ENCODE data around the gene CLCN1.
A peak's percentile ranks its signal among the peaks of the same experiment; 100 is the strongest.

CLCN1 gene

DNA sequence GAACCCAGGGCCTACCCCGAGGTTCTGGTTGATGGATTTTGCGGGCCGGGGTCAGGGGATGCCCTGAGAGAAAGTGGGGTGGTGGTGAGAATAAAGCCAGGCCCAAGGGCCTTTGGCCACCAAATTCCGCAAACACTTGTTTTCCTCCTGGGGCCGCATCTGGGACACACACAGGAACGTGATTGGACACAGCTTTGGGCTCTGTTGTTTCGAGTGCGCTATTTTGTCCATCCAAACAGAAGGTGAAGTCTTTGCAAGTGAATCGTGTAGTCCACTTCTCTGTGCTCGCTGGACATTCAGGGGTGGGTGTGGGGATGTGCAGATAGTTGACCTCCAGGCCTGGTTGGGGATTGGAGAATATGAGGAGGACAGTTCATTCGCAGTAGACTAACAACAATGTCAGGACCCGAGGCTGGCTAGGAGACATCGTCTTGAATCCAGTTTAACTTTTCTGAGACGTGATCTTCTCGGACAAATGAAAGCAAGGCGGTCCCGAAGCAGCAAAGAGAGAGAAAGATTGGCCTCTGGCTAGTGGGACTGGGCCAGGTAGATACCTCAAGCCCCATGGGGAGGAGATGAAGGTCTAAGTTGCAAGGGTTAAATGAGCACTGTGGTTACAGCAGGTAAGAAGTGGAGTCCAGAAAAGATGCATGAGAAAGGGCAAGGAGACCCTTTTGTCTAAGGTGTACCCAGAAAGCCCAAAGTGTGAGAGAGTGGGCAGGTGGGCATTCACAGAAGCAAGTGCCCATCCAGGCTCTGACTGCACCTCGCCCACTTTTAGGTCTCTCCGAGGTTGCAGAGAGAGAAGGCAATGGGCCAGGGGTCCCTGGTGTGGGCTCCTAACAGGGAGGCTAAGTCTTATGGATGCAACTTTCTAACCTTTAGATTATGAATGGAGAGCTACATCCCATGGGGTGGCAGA is 47.4 kb downstream of the CLCN1 start:
- no peak for DNase-seq (ENCODE audit: low spot score)

DNA sequence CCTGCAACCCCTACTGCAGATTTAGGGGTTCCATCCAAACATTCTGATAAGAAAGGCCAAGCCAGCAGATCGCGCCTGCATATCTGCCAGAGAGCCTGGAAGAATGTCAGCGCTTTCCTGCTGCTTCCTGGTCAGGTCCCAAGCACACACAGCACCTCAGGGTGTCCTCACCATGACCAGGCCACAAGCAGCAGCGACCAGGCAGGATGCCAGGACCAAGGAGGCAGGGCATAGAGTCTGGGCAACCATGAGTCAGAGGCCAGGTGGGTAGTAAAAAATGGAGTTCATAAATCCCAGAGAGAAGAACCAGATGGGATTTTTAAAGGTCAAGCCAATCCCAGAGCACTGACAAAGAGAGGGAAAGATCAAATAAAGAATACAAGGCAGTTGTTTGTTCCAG is 52.1 kb downstream of the CLCN1 start:
- DNase-seq (ENCODE audit: low spot score), result no peak

DNA sequence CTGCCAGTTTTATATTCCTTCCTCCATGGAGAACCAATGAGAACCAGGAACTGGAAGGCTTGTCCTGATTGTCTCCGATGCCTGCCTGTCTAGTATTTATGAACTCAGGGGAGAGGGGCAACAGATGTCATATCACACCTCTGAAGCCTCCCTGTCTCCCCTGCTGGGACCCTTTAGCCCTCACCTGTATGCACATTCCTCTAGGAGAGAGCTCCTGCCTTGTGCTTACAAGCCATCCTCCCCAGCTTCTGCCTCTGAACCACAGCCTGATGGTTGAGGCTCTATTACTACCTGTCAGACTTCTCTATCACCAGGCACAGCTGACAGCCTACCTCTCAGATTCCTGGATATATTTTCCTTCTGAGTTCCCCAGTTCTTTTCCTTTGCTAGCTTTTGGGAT is 52.5 kb downstream of the CLCN1 start:
- DNase-seq (ENCODE audit: low spot score), result no peak

DNA sequence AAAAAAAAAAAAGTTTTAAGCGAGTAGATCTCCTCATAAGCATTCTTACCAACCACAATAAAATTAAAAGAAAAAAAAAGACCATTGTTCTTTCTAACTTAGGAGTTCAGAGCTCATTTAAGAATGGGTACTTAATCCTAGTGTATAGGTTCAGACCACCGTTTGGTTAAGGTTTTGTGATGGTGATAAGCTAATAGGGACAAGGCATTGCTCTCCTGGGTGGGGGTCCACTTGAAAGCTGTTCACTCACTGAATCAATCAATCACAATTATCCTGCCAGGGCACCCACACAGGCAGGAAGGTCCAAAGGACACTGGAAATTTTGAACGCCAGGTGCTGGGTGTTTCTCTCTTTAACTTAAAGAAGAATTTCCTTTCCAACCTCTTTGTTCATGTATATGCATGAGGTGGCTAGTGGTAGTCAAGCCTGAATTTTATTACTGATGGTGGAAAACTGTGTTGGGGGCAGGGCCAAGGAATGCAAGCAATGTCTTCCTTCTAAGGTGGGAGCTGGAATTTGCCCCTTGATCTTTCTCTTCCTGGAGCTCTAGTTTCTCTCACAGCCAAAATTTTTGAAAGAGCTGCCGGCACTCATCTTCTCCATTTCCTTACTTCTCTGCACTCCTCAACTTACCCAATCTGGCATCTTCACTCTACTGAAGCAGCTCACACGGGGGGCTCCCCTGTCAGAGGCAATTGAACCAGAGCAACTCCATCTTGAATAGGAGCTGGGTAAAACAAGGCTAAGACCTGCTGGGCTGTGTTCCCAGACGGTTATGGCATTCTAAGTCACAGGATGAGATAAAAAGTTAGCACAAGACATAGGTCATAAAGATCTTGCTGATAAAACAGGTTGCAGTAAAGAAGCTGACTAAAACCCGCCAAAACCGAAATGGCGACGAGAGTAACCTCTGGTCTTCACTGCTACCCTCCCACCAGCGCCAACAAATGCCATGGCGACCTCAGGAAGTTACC is 54.1 kb downstream of the CLCN1 start:
- no peak for DNase-seq (ENCODE audit: low spot score)

DNA sequence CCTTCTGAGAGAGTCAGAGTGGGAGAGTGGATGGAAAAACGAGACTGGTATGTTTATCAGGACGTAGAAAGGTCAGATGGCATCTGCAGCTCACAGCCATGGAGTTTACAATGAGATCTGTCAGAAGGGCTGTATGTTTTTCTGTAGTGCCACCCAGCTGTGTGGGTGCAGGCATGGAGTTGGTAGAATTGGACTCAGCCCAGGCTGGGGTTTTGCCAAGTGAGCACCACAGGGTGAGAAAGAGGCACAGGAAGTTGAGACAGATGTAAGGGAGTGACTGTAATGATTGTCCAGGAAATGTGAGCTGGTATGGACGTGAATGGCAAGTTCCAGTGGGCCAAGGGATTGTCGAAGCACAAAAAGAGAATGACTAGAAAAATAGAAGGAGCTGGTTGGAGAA is 56.2 kb downstream of the CLCN1 start:
- peak; percentile 61 for DNase-seq (ENCODE audit: low spot score)

DNA sequence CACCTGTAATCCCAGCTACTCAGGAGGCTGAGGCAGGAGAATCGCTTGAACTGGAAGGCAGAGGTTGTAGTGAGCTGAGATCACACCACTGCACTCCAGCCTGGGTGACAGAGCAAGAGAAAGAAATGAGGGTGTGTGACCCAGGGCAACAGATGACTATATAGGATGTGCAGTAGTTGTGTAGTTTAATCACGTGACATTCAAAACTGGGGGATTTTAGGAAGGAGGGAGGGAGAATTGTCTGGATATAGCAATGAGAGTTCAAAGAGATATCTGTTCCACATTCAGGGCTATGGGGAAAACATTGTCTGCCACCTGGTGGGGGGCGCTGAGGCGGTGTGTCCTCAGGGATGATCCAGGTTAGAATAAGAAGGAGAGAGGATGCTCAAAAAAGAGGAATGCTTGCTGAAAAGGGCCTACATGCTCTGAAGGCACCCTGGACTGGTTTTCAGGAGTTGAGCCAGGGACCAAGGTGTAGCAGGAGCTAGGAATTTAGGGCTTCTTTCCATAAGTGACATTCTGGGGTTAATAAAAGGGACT is 57.4 kb downstream of the CLCN1 start:
- DNase-seq (ENCODE audit: low spot score), result no peak

DNA sequence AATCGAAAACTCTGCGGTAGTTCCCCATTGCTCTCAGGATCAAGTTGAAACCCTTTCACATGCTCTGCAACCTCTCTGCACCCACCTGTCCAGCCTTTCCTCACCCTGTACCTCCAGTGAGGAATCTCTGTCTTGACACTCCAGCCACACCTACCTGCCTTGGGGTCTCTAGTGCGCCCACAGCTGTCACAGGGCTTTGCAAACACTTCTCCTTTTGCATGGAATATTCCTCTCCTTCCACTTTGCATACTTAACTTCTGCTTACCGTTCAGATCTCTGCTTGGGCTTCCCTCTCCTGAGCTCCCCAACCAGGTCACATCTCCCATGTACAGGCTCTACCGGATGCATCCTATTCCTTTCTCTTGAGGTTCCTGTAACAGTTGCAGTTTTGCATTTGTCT is 58.6 kb downstream of the CLCN1 start:
- no peak for DNase-seq (ENCODE audit: low spot score)

DNA sequence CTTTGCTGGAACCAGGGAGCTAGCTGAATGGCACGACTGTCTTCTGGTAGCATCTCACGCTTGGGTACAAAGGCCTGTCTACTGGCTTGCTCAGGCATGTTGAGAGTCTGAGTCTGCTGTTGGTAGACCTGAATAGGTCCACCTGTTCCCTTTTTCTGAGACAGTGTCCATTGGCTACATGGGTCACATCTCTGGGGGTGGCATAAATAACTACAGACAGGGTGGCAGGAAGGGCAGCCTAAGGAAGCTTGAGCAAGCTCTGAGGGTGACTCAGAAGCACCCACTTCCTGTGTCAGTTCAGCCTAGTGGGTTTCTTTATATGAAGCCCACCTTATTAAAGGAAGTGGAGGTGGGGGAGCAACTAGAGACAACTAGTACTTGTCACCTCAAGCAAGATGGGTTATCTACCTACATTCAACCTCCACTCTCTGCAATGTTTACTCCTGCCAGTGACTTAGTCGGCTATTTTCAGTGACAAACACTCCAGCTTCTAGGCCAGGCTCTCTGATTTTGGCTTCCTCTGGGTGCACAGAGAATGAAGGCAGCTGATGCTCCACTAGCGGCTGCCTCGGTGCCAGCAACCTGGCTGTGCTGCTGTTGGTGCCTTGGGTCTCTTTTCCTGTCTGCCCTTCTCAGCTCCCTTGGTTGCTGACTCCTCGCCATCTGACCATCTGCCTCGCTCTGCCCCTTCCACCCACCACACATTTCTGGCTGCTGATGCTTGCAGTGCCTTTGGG is 59.6 kb downstream of the CLCN1 start:
- DNase-seq (ENCODE audit: low spot score), result peak; percentile 53

DNA sequence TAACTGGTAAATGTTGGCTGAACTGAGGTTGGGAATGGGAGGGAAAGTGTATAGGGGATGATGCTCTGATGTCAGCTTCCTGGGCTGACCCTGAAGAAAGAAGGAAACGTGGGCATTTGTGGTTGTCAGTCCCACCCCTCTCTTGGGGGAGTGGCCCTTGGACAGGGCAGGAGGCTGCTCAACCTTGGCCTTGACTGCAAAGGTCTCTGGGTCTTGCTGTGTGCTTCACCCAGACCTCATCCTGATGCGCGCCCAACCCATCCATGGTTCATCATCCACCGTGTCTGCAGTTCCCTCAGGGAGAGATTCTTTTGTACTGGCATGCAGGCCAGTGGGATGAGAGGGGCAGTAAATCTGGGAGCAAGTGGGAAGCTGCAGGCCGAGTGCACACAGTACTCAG is 60.5 kb downstream of the CLCN1 start:
- no peak for DNase-seq (ENCODE audit: low spot score)

DNA sequence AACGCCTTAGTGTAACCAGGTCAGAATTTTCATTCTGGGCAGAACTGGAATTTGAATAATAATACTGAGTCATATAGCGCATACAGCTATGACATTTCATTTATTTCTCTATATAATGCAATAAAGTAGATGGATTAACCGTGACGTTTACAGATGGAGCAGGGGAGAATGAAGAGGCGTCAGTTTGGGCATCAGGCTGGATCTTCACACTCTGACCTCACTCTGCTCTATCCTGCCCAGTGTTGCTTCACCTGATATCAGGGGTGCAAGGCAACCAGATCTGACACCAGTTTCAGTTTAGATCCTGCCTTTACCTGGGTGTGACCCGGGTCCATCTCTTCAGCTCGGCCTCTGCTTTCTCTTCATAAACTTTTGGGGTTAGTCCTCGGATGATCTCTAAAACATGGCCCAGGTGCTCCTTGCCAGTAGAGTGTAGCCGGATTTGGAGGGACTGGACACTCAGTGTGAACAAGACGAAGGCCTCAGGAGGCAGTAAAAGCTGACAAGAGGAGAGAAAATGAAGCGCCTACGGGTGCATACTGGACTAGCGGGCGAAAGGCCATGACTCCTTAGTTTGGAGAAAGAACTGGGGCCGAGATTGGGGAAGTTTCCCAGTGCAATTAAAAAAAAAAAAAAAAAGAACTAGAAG is 63.8 kb downstream of the CLCN1 start:
- DNase-seq (ENCODE audit: low spot score), result no peak

DNA sequence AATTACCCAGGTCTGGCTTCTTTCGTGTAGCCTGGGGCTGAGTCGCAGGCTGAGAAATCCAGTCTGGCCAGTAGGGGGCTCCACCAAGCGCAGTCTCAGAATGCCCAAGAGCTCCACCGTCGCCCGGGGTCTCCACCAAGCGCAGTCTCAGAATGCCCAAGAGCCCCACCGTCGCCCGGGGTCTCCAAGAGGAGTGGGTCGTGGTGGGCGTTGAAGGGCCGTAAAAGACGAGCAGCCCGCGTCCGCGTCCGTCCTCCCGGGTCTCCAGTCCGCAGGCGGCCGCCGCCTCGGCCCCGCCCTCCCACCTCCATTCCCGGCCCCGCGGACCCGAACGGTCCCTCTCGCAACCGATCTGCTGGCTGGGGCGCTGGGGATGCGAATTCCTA is 64.3 kb downstream of the CLCN1 start:
- DNase-seq (ENCODE audit: low spot score), result peak; percentile 88

DNA sequence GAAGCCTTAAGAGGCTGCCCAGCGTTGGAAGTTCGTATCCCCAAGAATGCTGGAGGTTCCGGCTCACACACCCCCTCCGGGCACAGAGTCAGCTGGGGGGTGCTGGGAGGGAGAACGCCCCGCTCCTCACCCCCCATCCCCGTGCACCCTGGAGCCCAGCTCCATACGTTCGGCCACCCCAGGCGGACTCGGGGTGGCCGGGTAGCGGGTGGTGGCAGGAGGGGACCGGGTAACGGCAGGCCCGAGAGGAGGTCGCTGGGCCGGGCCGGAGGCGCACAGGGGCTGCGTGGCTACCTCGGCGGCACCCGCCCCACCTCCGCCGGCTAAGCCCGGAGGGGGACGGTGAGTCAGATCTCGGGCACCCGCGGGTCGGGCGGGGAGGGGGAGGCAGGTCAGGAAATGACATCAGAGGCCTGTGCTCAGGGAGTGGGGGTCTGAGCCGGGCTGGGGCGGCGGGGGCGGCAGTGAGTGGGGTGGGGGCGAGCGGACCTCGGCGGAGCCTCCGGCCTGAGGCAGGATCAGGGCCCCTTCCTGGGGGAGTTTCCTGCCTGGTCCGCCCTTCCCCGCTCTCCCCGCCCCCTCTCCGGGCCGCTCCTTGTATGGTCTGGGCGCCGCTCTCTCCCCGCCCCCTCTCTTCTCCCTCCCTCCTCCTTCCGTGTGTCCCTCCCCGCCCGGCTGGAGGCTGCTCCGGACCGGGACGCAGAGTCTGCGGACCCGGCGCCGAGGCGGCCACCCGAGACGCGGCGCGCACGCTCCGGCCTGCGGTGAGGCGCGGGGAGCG is 64.9 kb downstream of the CLCN1 start, which contains the start of gene ZYX:
ZYX (plus strand) TSS at position 700 of the 781 bp plus-strand sequence. CDS start 227 bp downstream, outside the sequence.
- peak; percentile 91 for DNase-seq (ENCODE audit: low spot score)

DNA sequence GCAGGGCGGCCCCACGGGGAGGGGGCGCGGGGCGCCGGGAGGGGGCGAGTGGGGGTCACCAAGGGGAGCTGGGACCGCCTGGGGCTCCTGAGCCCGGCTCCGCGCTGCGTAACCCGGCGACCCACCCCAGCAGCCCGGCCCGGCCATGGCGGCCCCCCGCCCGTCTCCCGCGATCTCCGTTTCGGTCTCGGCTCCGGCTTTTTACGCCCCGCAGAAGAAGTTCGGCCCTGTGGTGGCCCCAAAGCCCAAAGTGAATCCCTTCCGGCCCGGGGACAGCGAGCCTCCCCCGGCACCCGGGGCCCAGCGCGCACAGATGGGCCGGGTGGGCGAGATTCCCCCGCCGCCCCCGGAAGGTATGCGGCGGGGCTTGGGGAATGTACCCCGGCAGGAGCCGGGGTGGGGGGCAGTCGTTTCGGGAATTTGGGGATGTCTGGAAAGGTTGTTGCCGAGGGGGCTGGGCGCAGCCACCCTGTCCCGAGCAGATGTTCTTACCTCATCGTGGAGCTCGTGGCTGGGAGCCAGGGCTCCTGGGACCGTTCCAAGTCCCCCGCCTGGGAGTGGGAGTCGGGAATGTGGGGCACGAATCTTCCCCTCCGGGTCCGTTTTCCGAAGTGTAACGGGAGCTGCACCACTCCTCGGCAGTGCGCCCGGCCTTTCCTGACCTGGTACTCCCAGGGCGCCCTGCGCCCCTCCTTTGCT is 65.7 kb downstream of the CLCN1 start:
- DNase-seq (ENCODE audit: low spot score), result no peak

DNA sequence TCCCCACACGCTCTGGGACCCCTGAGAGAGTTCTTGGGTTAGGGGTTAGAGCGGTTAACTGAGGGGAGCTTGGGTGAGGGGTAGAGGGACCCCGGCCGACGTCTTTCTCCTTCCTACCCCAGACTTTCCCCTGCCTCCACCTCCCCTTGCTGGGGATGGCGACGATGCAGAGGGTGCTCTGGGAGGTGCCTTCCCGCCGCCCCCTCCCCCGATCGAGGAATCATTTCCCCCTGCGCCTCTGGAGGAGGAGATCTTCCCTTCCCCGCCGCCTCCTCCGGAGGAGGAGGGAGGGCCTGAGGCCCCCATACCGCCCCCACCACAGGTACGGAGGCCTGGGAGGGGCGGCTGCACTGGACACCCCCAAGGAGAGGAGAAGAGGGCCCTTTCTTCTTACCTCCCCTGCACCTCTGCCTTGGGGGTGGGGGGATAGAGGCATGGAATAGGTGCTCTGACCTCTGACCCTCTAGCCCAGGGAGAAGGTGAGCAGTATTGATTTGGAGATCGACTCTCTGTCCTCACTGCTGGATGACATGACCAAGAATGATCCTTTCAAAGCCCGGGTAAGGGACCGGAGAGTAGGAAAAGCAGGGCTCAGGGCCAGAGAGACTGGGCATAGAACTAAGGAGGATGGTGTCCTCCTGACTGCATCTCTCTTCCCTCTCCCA is 66.3 kb downstream of the CLCN1 start:
- DNase-seq (ENCODE audit: low spot score), result no peak

DNA sequence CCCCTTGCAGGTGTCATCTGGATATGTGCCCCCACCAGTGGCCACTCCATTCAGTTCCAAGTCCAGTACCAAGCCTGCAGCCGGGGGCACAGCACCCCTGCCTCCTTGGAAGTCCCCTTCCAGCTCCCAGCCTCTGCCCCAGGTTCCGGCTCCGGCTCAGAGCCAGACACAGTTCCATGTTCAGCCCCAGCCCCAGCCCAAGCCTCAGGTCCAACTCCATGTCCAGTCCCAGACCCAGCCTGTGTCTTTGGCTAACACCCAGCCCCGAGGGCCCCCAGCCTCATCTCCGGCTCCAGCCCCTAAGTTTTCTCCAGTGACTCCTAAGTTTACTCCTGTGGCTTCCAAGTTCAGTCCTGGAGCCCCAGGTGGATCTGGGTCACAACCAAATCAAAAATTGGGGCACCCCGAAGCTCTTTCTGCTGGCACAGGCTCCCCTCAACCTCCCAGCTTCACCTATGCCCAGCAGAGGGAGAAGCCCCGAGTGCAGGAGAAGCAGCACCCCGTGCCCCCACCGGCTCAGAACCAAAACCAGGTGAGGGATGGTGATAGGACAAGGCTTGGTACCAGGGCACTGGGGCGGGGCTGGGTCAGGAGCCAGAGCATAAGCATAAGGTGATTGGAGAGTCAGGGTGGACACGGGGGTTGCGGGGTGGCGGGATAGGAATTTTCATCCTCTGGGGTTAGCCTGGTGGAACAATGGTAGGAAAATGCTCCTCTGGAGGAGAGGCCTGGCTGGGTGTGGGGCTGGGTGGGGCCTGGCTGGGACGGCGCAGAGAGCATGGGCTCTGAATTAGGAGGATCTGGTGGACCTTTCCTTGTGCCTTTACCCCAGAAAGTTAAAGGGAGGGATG is 67.1 kb downstream of the CLCN1 start:
- DNase-seq (ENCODE audit: low spot score), result no peak

DNA sequence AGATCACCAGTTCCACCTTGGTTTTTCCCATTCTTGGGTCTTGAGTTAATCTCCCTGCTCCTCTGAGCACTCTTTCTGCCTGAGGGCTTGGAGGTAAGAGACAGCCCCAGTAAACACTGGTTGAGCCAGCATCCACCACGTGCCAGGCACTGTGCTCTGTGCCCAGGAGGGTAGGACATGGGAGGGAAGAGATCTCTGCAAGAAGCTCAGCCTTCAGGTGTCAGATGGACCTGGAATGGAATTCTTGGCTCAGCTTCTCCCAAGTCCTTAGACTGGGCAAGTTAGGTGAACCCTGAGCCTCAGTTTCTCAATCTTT is 67.7 kb downstream of the CLCN1 start:
- DNase-seq (ENCODE audit: low spot score), result no peak

DNA sequence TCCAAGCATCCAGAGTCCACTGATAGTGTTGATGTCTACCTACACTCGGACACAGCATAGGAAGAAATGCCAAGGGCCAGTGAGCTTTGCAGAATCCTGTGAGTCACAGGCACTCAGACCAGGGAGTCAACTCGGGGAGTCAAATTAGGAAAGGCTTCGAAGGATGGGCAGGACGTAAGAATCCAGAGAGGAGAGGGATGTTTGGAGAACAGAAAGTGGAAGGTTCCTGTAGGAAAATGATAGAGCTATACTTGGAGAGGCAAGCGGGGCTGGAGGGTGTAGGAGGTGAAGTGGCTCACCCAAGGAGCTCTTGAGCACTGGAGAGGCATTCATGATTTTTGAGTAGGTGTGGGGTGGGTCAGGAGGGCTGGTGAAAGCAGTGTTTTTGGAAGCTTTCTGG is 68.2 kb downstream of the CLCN1 start:
- DNase-seq (ENCODE audit: low spot score), result no peak
